Immature natural killer cell (primary cell): Measurements from ENCODE around the gene LNP1. TPM values are rescaled to one million over a fixed set of nuclear protein-coding genes. Genes with fewer than 3 reads are reported as not detected.
"Not testable (repeated sequence)": the region's sequence is repeated elsewhere in the genome, so short reads cannot be mapped to it uniquely, and the experiment has no call there.

Source experiments
- DNase-seq, 3 donors: peaks; one replicate each; pipeline ENCODE4 v3.0.0; 2022; ENCODE audit warnings: mixed read lengths in 1 of 3
- H3K27ac Mint-ChIP-seq, 6 donors: one replicate each; pipeline ENCODE4 v1.8.0; 2020; ENCODE audit warnings: mixed read lengths in 6 of 6, mild to moderate bottlenecking in 5 of 6, inconsistent platforms in 4 of 6, moderate library complexity in 3 of 6
- H3K27me3 Mint-ChIP-seq, 3 donors: one replicate each; pipeline ENCODE4 v1.8.0; 2020 to 2021; ENCODE audit warnings: low read depth in 3 of 3, mild to moderate bottlenecking in 3 of 3, mixed read lengths in 3 of 3, moderate library complexity in 3 of 3, inconsistent platforms in 1 of 3
- H3K36me3 Mint-ChIP-seq, 3 donors: one replicate each; pipeline ENCODE4 v1.8.0; 2020; ENCODE audit warnings: mixed read lengths in 3 of 3, inconsistent platforms in 2 of 3, mild to moderate bottlenecking in 2 of 3
- H3K4me1 Mint-ChIP-seq, 2 donors: one replicate each; pipeline ENCODE4 v1.8.0; 2020; ENCODE audit warnings: inconsistent platforms in 2 of 2, mild to moderate bottlenecking in 2 of 2, mixed read lengths in 2 of 2, moderate library complexity in 1 of 2
- H3K4me3 Mint-ChIP-seq, 5 donors: one replicate each; pipeline ENCODE4 v1.8.0; 2020; ENCODE audit warnings: mild to moderate bottlenecking in 5 of 5, mixed read lengths in 5 of 5, inconsistent platforms in 3 of 5, moderate library complexity in 3 of 5
- H3K9me3 Mint-ChIP-seq, 6 donors: one replicate each; pipeline ENCODE4 v1.8.0; 2020; ENCODE audit warnings: mild to moderate bottlenecking in 6 of 6, mixed read lengths in 6 of 6, inconsistent platforms in 4 of 6, moderate library complexity in 3 of 6
- polyA plus RNA-seq, 3 donors: library from polyadenylated mRNA; unstranded; fragments of 300-500 nt; fragmentation: Illumina TruSeq; gene quantifications; one replicate each; pipeline ENCODE4 v1.2.3, GENCODE V29; 2021

LNP1 gene
- polyA plus RNA-seq, 3 donors from 2014 or later = 0.47 to 1.7 (median 0.93) TPM

- Mint-ChIP-seq H3K9me3 (no peaks in the 10 kb centered on the region), H3K27ac (no peak overlapping the region), H3K27me3 (peaks cover 0 to 23% (median 6%) of the 10 kb centered on the region in 3 donors), H3K4me1 (no peaks in the 10 kb centered on the region), H3K4me3 (no peak overlapping the region), H3K36me3 (no peaks in the 10 kb centered on the region)
- no peak for DNase-seq
Measured at GRCh38 chr3:100426067-100426682, 24.8 kb downstream of the LNP1 start.

GRCh38 chr3:100427699-100428098 lies 26.4 kb downstream of the LNP1 start:
- no peaks in the 10 kb centered on the region for H3K4me1 Mint-ChIP-seq
- no peaks in the 10 kb centered on the region for H3K9me3 Mint-ChIP-seq
- H3K27me3 Mint-ChIP-seq = peaks cover 0 to 22% (median 2%) of the 10 kb centered on the region in 3 donors
- H3K4me3 Mint-ChIP-seq = no peak overlapping the region
- no peak overlapping the region for H3K27ac Mint-ChIP-seq
- no peaks in the 10 kb centered on the region for H3K36me3 Mint-ChIP-seq
- no peak for DNase-seq

DNA sequence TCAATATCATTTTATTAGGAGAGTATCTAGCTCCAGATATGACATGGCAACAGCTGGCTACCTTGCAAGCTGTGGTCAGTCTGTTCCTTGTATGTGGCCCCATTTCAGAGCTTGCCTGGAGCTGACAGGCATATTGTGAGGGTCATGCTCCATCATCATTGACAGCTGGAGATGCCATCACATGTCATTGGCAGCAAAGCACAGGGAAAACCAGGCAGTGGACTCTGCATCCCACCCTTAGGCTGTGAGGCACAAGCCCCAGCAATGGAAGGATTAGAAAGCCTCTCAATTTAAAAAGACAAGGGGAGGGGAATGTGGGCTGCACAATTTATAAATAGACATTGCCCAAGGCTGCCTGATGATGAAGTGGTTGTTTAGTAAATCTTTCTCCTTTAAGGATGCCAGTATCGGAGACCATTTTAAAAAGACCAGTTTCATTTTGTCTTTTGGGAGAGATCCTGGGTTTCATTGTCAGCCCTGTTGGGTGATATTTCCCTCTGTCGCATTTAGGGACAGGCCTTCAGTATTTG lies 27.9 kb downstream of the LNP1 start:
- Mint-ChIP-seq H3K36me3 (no peaks in the 10 kb centered on the region), H3K4me3 (no peak overlapping the region), H3K4me1 (no peaks in the 10 kb centered on the region), H3K27me3 (peaks cover 0 to 15% (median 2%) of the 10 kb centered on the region in 3 donors), H3K9me3 (no peaks in the 10 kb centered on the region), H3K27ac (no peak overlapping the region)
- DNase-seq = no peak

GRCh38 chr3:100436951-100437350 lies 35.6 kb downstream of the LNP1 start:
- Mint-ChIP-seq H3K36me3 (no peaks in the 10 kb centered on the region), H3K27ac (no peak overlapping the region), H3K4me3 (no peak overlapping the region), H3K27me3 (no peaks in the 10 kb centered on the region), H3K4me1 (no peaks in the 10 kb centered on the region), H3K9me3 (no peaks in the 10 kb centered on the region)
- no peak for DNase-seq

DNA sequence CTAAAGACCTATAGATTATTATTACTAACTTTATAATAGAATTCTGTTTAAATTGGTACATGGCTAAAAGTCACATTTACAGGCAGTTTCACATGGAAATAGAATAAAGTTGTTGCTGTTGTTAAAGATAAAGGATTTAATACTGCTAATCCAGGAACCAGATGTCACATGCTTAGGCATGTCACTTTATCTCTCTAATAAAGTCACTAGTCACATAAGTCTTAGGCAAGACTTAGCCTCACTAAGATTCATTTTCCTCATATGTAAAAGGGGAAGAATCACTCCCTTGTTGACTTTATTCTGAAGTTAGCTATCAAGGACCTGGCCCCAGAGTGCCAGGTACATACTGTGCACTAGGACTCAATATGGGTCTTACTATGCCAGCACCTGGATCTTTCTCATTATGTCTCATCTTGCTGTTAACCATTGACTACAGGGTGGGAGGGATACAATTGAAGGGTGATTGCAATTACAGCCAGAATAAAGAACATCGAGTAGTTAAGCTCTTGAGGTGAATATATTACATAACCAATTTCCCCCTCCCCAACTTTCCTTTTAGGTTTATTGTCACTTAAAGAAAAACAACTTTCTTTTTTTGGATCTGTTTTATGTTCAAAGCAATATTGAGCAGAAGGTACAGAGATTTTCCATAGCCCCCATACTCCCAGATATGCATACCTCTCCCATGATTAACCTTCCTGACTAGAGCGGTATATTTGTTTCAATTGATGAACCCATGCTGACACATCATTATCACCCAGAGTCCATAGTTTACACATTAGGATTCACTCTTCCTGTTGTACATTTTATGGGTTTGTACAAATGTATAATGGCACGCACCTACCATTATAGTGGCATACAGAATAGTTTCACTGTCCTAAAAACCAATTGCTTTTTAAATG lies 36.6 kb downstream of the LNP1 start:
- Mint-ChIP-seq H3K27me3 (peaks cover 0 to 2% (median 0%) of the 10 kb centered on the region in 3 donors), H3K4me3 (no peak overlapping the region), H3K36me3 (no peaks in the 10 kb centered on the region), H3K27ac (no peak overlapping the region), H3K9me3 (no peaks in the 10 kb centered on the region), H3K4me1 (no peaks in the 10 kb centered on the region)
- DNase-seq = no peak

- H3K4me3 Mint-ChIP-seq = no peak overlapping the region
- no peaks in the 10 kb centered on the region for H3K9me3 Mint-ChIP-seq
Measured at GRCh38 chr3:100438623-100438974, 37.3 kb downstream of the LNP1 start.

DNA sequence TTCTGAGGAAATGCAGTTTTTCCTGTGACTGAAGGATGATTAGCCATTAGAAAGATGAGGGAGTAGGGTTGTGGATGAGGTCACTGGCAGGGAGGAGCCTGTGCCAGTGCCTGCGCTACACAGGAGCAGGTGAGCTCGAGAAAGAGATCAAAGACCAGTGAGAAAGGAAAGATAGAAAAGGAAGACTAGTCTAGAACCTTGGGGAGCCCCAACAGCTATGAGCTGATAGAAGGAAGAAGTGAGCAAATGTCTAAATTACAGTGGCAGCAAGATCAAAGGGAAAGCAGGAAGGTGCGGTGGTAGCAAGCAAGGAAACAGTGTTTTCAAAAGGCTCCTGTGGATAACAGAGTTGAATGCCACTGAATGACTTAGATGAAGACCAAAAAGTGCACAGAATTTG lies 39.6 kb downstream of the LNP1 start:
- Mint-ChIP-seq H3K27me3 (peaks cover 0 to 2% (median 2%) of the 10 kb centered on the region in 3 donors), H3K36me3 (no peaks in the 10 kb centered on the region), H3K27ac (peak overlapping the region in 1 of 6 donors; percentile 31), H3K9me3 (no peaks in the 10 kb centered on the region), H3K4me3 (no peak overlapping the region), H3K4me1 (no peaks in the 10 kb centered on the region)
- DNase-seq = no peak

More at GRCh38 chr3:100438623-100438974, 37.3 kb downstream of the LNP1 start:
- Mint-ChIP-seq H3K4me1 (no peaks in the 10 kb centered on the region), H3K27ac (no peak overlapping the region), H3K36me3 (no peaks in the 10 kb centered on the region), H3K27me3 (peaks cover 0 to 2% (median 0%) of the 10 kb centered on the region in 3 donors)
- DNase-seq = no peak

- H3K27me3 Mint-ChIP-seq = peaks cover 3 to 4% (median 3%) of the 10 kb centered on the region in 3 donors
- no peaks in the 10 kb centered on the region for H3K36me3 Mint-ChIP-seq
- no peak overlapping the region for H3K27ac Mint-ChIP-seq
- H3K4me1 Mint-ChIP-seq = no peaks in the 10 kb centered on the region
- DNase-seq = no peak
- H3K4me3 Mint-ChIP-seq = no peak overlapping the region
- peaks cover 0 to 9% (median 2%) of the 10 kb centered on the region in 6 donors for H3K9me3 Mint-ChIP-seq
Measured at GRCh38 chr3:100443690-100444089, 42.4 kb downstream of the LNP1 start.

DNA sequence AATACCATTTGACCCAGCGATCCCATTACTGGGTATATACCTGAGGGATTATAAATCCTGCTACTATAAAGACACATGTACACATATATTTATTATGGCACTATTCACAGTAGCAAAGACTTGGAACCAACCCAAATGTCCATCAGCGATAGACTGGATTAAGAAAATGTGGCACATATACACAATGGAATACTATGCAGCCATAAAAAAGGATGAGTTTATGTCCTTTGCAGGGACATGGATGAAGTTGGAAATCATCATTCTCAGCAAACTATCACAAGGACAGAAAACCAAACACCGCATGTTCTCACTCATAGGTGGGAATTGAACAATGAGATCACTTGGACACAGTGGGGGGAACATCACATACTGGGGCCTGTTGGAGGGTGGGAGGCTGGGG lies 45.7 kb downstream of the LNP1 start:
- H3K36me3 Mint-ChIP-seq, H3K27ac Mint-ChIP-seq, H3K9me3 Mint-ChIP-seq, H3K27me3 Mint-ChIP-seq, H3K4me3 Mint-ChIP-seq, H3K4me1 Mint-ChIP-seq, DNase-seq: not testable (repeated sequence)

DNA sequence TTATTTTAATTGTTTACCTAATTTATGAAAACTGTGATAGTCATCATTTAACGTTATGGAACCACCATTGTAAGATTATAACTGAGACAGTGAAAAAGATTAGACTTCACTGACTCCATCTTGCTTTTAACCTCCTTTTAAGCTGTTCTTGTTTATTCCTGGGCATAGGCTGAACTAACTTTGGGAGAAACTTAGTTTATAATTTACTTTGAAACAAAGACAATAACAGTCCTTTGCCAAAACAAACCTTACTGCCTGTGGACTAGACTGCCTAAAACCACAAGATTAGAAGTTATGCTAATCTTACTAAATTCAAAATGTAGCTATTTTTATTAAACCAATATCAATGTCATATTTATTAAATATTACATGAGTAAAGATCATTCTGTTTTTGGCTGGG lies 46.7 kb downstream of the LNP1 start:
- Mint-ChIP-seq H3K4me3 (no peak overlapping the region), H3K9me3 (peaks cover 0 to 9% (median 2%) of the 10 kb centered on the region in 6 donors), H3K27ac (no peak overlapping the region)

GRCh38 chr3:100449214-100449613 lies 47.9 kb downstream of the LNP1 start:
- Mint-ChIP-seq H3K27ac (no peak overlapping the region), H3K9me3 (peaks cover 0 to 9% (median 2%) of the 10 kb centered on the region in 6 donors), H3K4me3 (no peak overlapping the region), H3K36me3 (no peaks in the 10 kb centered on the region), H3K4me1 (no peaks in the 10 kb centered on the region), H3K27me3 (peaks cover 2 to 3% (median 3%) of the 10 kb centered on the region in 3 donors)
- no peak for DNase-seq

More for the DNA sequence above, 46.7 kb downstream of the LNP1 start:
- DNase-seq = no peak
- H3K27me3 Mint-ChIP-seq = peaks cover 2 to 3% (median 3%) of the 10 kb centered on the region in 3 donors
- H3K4me1 Mint-ChIP-seq = no peaks in the 10 kb centered on the region
- no peaks in the 10 kb centered on the region for H3K36me3 Mint-ChIP-seq

DNA sequence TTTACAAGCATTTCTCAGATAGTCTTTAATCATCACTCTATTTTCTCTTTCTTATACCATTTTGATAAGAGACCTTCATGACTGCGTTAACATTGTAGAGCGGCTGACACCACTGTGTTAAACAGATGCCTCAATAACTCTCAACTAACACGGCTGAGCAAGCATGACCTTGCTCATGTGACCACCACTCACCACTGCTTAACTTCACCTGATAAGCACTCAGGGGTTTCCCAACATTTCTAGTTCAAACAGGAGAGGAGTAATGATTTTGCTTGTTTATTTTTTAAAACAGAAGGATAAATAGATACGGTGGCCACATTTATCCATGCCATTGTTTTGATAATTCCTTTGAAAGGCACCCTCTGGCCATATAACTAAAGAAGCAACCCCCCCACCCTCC lies 53.3 kb downstream of the LNP1 start:
- no peak overlapping the region for H3K4me3 Mint-ChIP-seq
- H3K27ac Mint-ChIP-seq = no peak overlapping the region
- H3K9me3 Mint-ChIP-seq = no peaks in the 10 kb centered on the region
- H3K36me3 Mint-ChIP-seq = no peaks in the 10 kb centered on the region
- no peaks in the 10 kb centered on the region for H3K4me1 Mint-ChIP-seq
- H3K27me3 Mint-ChIP-seq = no peaks in the 10 kb centered on the region
- no peak for DNase-seq

DNA sequence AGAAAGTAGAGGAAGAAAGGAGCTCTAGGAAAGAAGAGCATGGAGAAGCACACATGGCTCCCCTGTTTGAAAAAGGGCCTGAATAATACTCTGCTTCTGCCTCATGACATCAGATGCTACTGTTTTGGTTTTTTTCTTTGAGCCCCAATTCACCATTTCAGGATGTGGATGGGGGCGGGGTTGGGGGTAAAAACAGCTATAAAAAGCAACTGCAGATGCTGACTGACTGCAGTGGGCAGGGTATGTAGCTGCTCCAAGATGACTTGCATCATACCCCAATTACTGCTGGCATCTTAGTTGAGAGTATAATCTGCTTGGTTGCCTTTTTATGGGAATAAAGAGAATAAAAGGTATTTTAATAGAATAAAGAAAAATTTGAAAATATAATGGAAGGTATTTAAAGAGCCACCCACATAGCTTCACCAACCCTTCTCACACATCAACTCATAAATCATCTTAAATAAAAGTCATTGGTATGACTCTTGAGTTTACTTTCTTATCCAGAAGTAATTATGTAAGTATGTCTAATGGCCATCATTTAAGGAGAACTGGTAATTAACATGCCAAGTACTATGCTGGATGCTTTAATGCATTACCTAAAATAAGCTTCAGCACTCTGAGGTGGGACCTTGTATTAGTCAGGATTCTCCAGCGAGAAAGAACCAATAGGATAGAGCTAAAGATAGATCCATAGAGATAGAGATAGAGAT lies 54.7 kb downstream of the LNP1 start:
- no peak overlapping the region for H3K4me3 Mint-ChIP-seq
- H3K27me3 Mint-ChIP-seq = no peaks in the 10 kb centered on the region
- H3K36me3 Mint-ChIP-seq = no peaks in the 10 kb centered on the region
- no peaks in the 10 kb centered on the region for H3K9me3 Mint-ChIP-seq
- no peaks in the 10 kb centered on the region for H3K4me1 Mint-ChIP-seq
- no peak for DNase-seq
- no peak overlapping the region for H3K27ac Mint-ChIP-seq

DNA sequence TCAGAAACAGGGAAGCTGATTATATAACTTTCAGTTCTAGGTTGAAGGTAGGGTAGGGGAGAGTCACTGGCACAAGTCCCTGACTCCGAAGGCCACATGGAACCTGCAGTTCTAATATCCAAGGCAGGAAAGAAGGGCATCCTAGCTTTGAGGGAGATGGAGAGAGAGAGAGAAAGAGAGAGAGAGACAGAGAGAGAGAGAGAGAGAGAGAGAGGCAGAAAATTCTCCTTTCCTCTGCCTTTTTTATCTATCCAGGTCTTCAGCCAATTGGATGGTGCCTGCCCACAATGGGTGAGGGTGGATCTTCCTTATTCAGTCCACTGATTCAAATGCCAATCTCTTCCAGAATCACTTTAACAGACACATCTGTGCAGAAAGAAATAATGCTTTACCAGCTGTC lies 55.4 kb downstream of the LNP1 start:
- Mint-ChIP-seq H3K27ac (no peak overlapping the region), H3K4me3 (no peak overlapping the region), H3K27me3 (no peaks in the 10 kb centered on the region), H3K36me3 (no peaks in the 10 kb centered on the region), H3K4me1 (no peaks in the 10 kb centered on the region), H3K9me3 (no peaks in the 10 kb centered on the region)
- DNase-seq = no peak
